H9 (cell line): Measurements from ENCODE around the gene IFIT1B. TPM values are rescaled to one million over a fixed set of nuclear protein-coding genes. Genes with fewer than 3 reads are reported as not detected.

ENCODE experiments used
- DNase-seq: peaks from one replicate; pipeline ENCODE4 v3.0.0-alpha.2; 2017
- H2AFZ ChIP-seq: one replicate; pipeline ENCODE4 v1.6.1; 2013; ENCODE audit warnings: mild to moderate bottlenecking, low read length, control low read depth, moderate library complexity
- H2AK5ac ChIP-seq: 2 replicates; pipeline ENCODE4 v1.6.1; 2013; ENCODE audit warnings: low read length, control low read depth, mixed read lengths; ENCODE audit not compliant: insufficient read length
- H2BK120ac ChIP-seq: one replicate; pipeline ENCODE4 v1.6.1; 2013; ENCODE audit warnings: low read depth, mild to moderate bottlenecking, low read length, control low read depth, inconsistent platforms; ENCODE audit not compliant: poor library complexity, severe bottlenecking
- H2BK12ac ChIP-seq: 2 replicates; pipeline ENCODE4 v1.6.1; 2013; ENCODE audit warnings: low read length, control low read depth, mixed read lengths, low read depth; ENCODE audit not compliant: insufficient read length
- H2BK15ac ChIP-seq: 2 replicates; pipeline ENCODE4 v1.6.1; 2013; ENCODE audit warnings: low read depth, low read length, control low read depth
- H2BK20ac ChIP-seq: one replicate; pipeline ENCODE4 v1.6.1; 2013; ENCODE audit warnings: low read depth, mild to moderate bottlenecking, low read length, control low read depth, inconsistent platforms; ENCODE audit not compliant: poor library complexity, severe bottlenecking
- H2BK5ac ChIP-seq: 2 replicates; pipeline ENCODE4 v1.6.1; 2013; ENCODE audit warnings: low read length, control low read depth, mixed read lengths; ENCODE audit not compliant: insufficient read length
- H3K14ac ChIP-seq: 2 replicates; pipeline ENCODE4 v1.6.1; 2013; ENCODE audit warnings: low read length, control low read depth; ENCODE audit not compliant: insufficient read depth
- H3K18ac ChIP-seq: 2 replicates; pipeline ENCODE4 v1.6.1; 2013; ENCODE audit warnings: low read depth, mild to moderate bottlenecking, mixed read lengths, low read length, control low read depth; ENCODE audit not compliant: insufficient read length
- H3K23ac ChIP-seq: 2 replicates; pipeline ENCODE4 v1.6.1; 2013; ENCODE audit warnings: low read length, control low read depth, mixed read lengths, low read depth; ENCODE audit not compliant: insufficient read length
- H3K23me2 ChIP-seq: 2 replicates; pipeline ENCODE4 v1.6.1; 2013; ENCODE audit warnings: low read depth, mild to moderate bottlenecking, mixed read lengths, low read length, control low read depth; ENCODE audit not compliant: insufficient read length, poor library complexity, severe bottlenecking
- H3K27ac ChIP-seq: 2 replicates; pipeline ENCODE4 v1.5.1; 2013; ENCODE audit warnings: low read length, control low read depth, mixed read lengths, low read depth; ENCODE audit not compliant: insufficient read length
- H3K27me3 ChIP-seq: 2 replicates; pipeline ENCODE4 v1.6.1; 2013; ENCODE audit warnings: low read length, control low read depth, inconsistent platforms; ENCODE audit not compliant: insufficient read depth
- H3K4ac ChIP-seq: 2 replicates; pipeline ENCODE4 v1.6.1; 2013; ENCODE audit warnings: low read depth, mild to moderate bottlenecking, control low read depth, inconsistent platforms, low read length, moderate library complexity
- H3K4me1 ChIP-seq: 2 replicates; pipeline ENCODE4 v1.6.1; 2013; ENCODE audit warnings: low read length, control low read depth, inconsistent platforms; ENCODE audit not compliant: insufficient read depth
- H3K4me2 ChIP-seq: 2 replicates; pipeline ENCODE4 v1.6.1; 2013; ENCODE audit warnings: low read length, control low read depth, mixed read lengths; ENCODE audit not compliant: insufficient read length, insufficient read depth
- H3K56ac ChIP-seq: 2 replicates; pipeline ENCODE4 v1.6.1; 2013; ENCODE audit warnings: low read depth, mild to moderate bottlenecking, mixed read lengths, low read length, control low read depth; ENCODE audit not compliant: insufficient read length
- H3K79me1 ChIP-seq: 2 replicates; pipeline ENCODE4 v1.6.1; 2013; ENCODE audit warnings: low read depth, mild to moderate bottlenecking, moderate library complexity, low read length, control low read depth, inconsistent platforms; ENCODE audit not compliant: insufficient read depth, poor library complexity, severe bottlenecking
- H3K79me2 ChIP-seq: 2 replicates; pipeline ENCODE4 v1.6.1; 2013; ENCODE audit warnings: low read length, control low read depth, inconsistent platforms; ENCODE audit not compliant: insufficient read depth
- H3K9ac ChIP-seq: 2 replicates; pipeline ENCODE4 v1.6.1; 2013; ENCODE audit warnings: low read length, control low read depth, mixed read lengths; ENCODE audit not compliant: insufficient read length; ENCODE audit errors: extremely low read depth
- H3K9me3 ChIP-seq: one replicate; pipeline ENCODE4 v1.6.1; 2013; ENCODE audit warnings: low read depth, low read length, inconsistent platforms; ENCODE audit not compliant: control insufficient read depth
- H3T11ph ChIP-seq: one replicate; pipeline ENCODE4 v1.6.1; 2013; ENCODE audit warnings: mild to moderate bottlenecking, low read length, control low read depth, inconsistent platforms
- H4K20me1 ChIP-seq: one replicate; pipeline ENCODE4 v1.6.1; 2013; ENCODE audit not compliant: control insufficient read depth, insufficient read length, insufficient read depth
- H4K5ac ChIP-seq: 2 replicates; pipeline ENCODE4 v1.6.1; 2013; ENCODE audit warnings: low read depth, mild to moderate bottlenecking, mixed read lengths, low read length, control low read depth; ENCODE audit not compliant: insufficient read length
- H4K8ac ChIP-seq: replicated peaks from 2 replicates; pipeline ENCODE4 v1.6.1; 2013; ENCODE audit warnings: low read length, control low read depth, mixed read lengths, low read depth; ENCODE audit not compliant: insufficient read length
- H4K91ac ChIP-seq: 2 replicates; pipeline ENCODE4 v1.6.1; 2013; ENCODE audit warnings: low read depth, mild to moderate bottlenecking, moderate library complexity, mixed read lengths, low read length, control low read depth; ENCODE audit not compliant: insufficient read length
- H3K27ac Mint-ChIP-seq, 3 experiments: 2 replicates in 2 of 3; 3 replicates in 1 of 3; pipeline ENCODE4 v1.8.0; 2020 to 2021; ENCODE audit warnings: mixed read lengths in 3 of 3, mild to moderate bottlenecking in 1 of 3, moderate library complexity in 1 of 3
- H3K27me3 Mint-ChIP-seq: 2 replicates; pipeline ENCODE4 v1.8.0; 2021; ENCODE audit warnings: low read depth, mild to moderate bottlenecking, moderate library complexity, mixed read lengths
- H3K36me3 Mint-ChIP-seq, 3 experiments: 2 replicates in 2 of 3; 3 replicates in 1 of 3; pipeline ENCODE4 v1.8.0; 2020 to 2021; ENCODE audit warnings: low read depth in 3 of 3, mixed read lengths in 3 of 3; ENCODE audit not compliant: insufficient read depth in 1 of 3
- H3K4me1 Mint-ChIP-seq, 2 experiments: 2 replicates each; pipeline ENCODE4 v1.8.0; 2020; ENCODE audit warnings: mixed read lengths in 2 of 2
- H3K4me3 Mint-ChIP-seq, 2 experiments: 2 replicates in 1 of 2; 3 replicates in 1 of 2; pipeline ENCODE4 v1.8.0; 2020 to 2021; ENCODE audit warnings: mild to moderate bottlenecking in 2 of 2, mixed read lengths in 2 of 2, moderate library complexity in 1 of 2
- H3K9me3 Mint-ChIP-seq, 2 experiments: 2 replicates in 1 of 2; 3 replicates in 1 of 2; pipeline ENCODE4 v1.8.0; 2020; ENCODE audit warnings: mild to moderate bottlenecking in 2 of 2, mixed read lengths in 2 of 2, moderate library complexity in 1 of 2
- CTCF ChIP-seq: fragments of 200-600 bp; sonication (generic); conservative IDR thresholded peaks from 3 replicates; pipeline ENCODE4 v1.8.0; 2021; ENCODE audit warnings: antibody characterized with exemption, mild to moderate bottlenecking
- WGBS: extraction: QIAGEN DNeasy Blood & Tissue Kit; methylation state at CpG from one replicate; pipeline ENCODE4 v1.1.7; 2013; ENCODE audit warnings: missing lambda C conversion rate, low lambda C conversion rate, mixed read lengths; ENCODE audit not compliant: insufficient read length; ENCODE audit errors: extremely low coverage; 5-methylcytosine and 5-hydroxymethylcytosine counted together
- total RNA-seq: library from RNA; stranded (reverse); gene quantifications from 2 replicates; pipeline ENCODE4 v1.2.1, GENCODE V29; 2021

The IFIT1B gene
- total RNA-seq, 1 experiment from 2014 or later: not detected

GRCh38 chr10:89413398-89413912, 35.6 kb downstream of the IFIT1B start:
- no peak for TF ChIP-seq CTCF
- Mint-ChIP-seq H3K27me3 (peaks cover 27% of the 10 kb centered on the region), H3K27ac (no peak overlapping the region), H3K9me3 (peaks cover 4 to 9% of the 10 kb centered on the region in 2 experiments; a peak in 4 of 5 replicates), H3K4me1 (peaks cover 14 to 16% of the 10 kb centered on the region in 2 experiments), H3K4me3 (peak overlapping the region; percentile 89 to 93; a peak in 4 of 5 replicates), H3K36me3 (peaks cover 3 to 11% (median 9%) of the 10 kb centered on the region in 3 experiments; a peak in 6 of 7 replicates)
- no peak overlapping the region for H3K14ac ChIP-seq
- no peak overlapping the region for H2BK5ac ChIP-seq
- H3K79me2 ChIP-seq: no peaks in the 10 kb centered on the region
- no peak overlapping the region for H2AK5ac ChIP-seq
- H3K4ac ChIP-seq: no peak overlapping the region
- H4K8ac ChIP-seq: no peak overlapping the region
- no peak overlapping the region for H3K27ac ChIP-seq
- H2BK120ac ChIP-seq: no peak overlapping the region
- H2BK15ac ChIP-seq: no peak overlapping the region
- H3K23me2 ChIP-seq: peaks cover 9% of the 10 kb centered on the region
- peaks cover 2% of the 10 kb centered on the region; the same call in 1 of the 2 replicates for H3K27me3 ChIP-seq
- H2BK20ac ChIP-seq: no peak overlapping the region
- H4K5ac ChIP-seq: no peak overlapping the region
- no peaks in the 10 kb centered on the region for H4K20me1 ChIP-seq
- H3K56ac ChIP-seq: no peak overlapping the region
- no peaks in the 10 kb centered on the region for H3K9me3 ChIP-seq
- no peak overlapping the region for H2BK12ac ChIP-seq
- no peak overlapping the region for H3K18ac ChIP-seq
- no peak for DNase-seq
- no CpG with 5 or more reads among the region's 7 CpGs for WGBS
- no peaks in the 10 kb centered on the region; the same call in 1 of the 2 replicates for H3K4me1 ChIP-seq
- H3K4me2 ChIP-seq: peak overlapping the region; percentile 81
- H3K79me1 ChIP-seq: no peaks in the 10 kb centered on the region
- no peak overlapping the region for H2AFZ ChIP-seq
- H4K91ac ChIP-seq: no peak overlapping the region
- H3K9ac ChIP-seq: no peak overlapping the region
- H3T11ph ChIP-seq: no peak overlapping the region
- no peak overlapping the region for H3K23ac ChIP-seq
